Activated CD4-positive, alpha-beta T cell treated with anti-CD3 and anti-CD28 coated beads for 36 hours (primary cell): ENCODE results near the gene GALNT11. TPM values are rescaled to one million over a fixed set of nuclear protein-coding genes. Genes with fewer than 3 reads are reported as not detected.

Source experiments
- ATAC-seq: fragments of 200-7000 bp; cut with Tn5 transposase; one replicate; pipeline ENCODE4 v1.10.0; 2021; ENCODE audit warnings: mild to moderate bottlenecking, moderate library complexity
- CTCF ChIA-PET: fragments of 350-600 bp; sonication (Branson Sonifier 250); formaldehyde crosslinking; loops from one replicate; lab custom pipeline; 2021; ENCODE audit warnings: antibody characterized with exemption; lab: Charles Lee
- POLR2A ChIA-PET: fragments of 350-600 bp; sonication (Branson Sonifier 250); formaldehyde crosslinking; loops from one replicate; lab custom pipeline; 2021; ENCODE audit warnings: antibody characterized with exemption, inconsistent platforms; lab: Charles Lee
- DNase-seq: peaks from one replicate; pipeline ENCODE4 v3.0.0-alpha.2; 2020
- H3K27ac Mint-ChIP-seq: one replicate; pipeline ENCODE4 v1.8.0; 2021; ENCODE audit warnings: mixed read lengths
- H3K27me3 Mint-ChIP-seq: one replicate; pipeline ENCODE4 v1.8.0; 2021; ENCODE audit warnings: mixed read lengths
- H3K36me3 Mint-ChIP-seq: one replicate; pipeline ENCODE4 v1.8.0; 2021; ENCODE audit warnings: low read depth, mixed read lengths
- H3K4me1 Mint-ChIP-seq: one replicate; pipeline ENCODE4 v1.8.0; 2021; ENCODE audit warnings: mixed read lengths
- H3K4me3 Mint-ChIP-seq: one replicate; pipeline ENCODE4 v1.8.0; 2021; ENCODE audit warnings: mild to moderate bottlenecking, moderate library complexity, mixed read lengths
- H3K9me3 Mint-ChIP-seq: one replicate; pipeline ENCODE4 v1.8.0; 2021; ENCODE audit warnings: low read depth, mixed read lengths
- intact Hi-C, 2 experiments: fragments of 100-400 bp; cut with DNase I in 1 of 2; cut with micrococcal nuclease in 1 of 2; formaldehyde crosslinking; loops; one replicate each; pipeline versions ENCODE4 v1.14.2 to v1.15.1; 2022 to 2024; cut with DNase I, micrococcal nuclease
- total RNA-seq, 2 experiments: library from RNA; stranded (reverse); gene quantifications; one replicate each; pipeline ENCODE4 v1.2.3, GENCODE V29; 2021

Gene GALNT11
- total RNA-seq, 2 experiments from 2014 or later: 22.0 to 24.8 TPM

GRCh38 chr7:152120776-152121175, 95.3 kb downstream of the GALNT11 start:
- H3K9me3 Mint-ChIP-seq: peaks cover 11% of the 10 kb centered on the region
- H3K27ac Mint-ChIP-seq: no peak overlapping the region
- peaks cover 10% of the 10 kb centered on the region for H3K4me1 Mint-ChIP-seq
- POLR2A ChIA-PET: no interaction called here
- H3K36me3 Mint-ChIP-seq: peaks cover 65% of the 10 kb centered on the region
- CTCF ChIA-PET: no interaction called here
- no peak for DNase-seq
- intact Hi-C loops: no loop called here
- no peak overlapping the region for H3K4me3 Mint-ChIP-seq
- ATAC-seq: no peak
- H3K27me3 Mint-ChIP-seq: no peaks in the 10 kb centered on the region

- intact Hi-C loops: no loop called here
- peak overlapping the region; percentile 27 for H3K27ac Mint-ChIP-seq
- H3K36me3 Mint-ChIP-seq: peaks cover 66% of the 10 kb centered on the region
- H3K4me1 Mint-ChIP-seq: peaks cover 10% of the 10 kb centered on the region
- no peak for DNase-seq
- H3K27me3 Mint-ChIP-seq: no peaks in the 10 kb centered on the region
- POLR2A ChIA-PET: no interaction called here
- no peak for ATAC-seq
- H3K9me3 Mint-ChIP-seq: peaks cover 11% of the 10 kb centered on the region
- CTCF ChIA-PET: no interaction called here
- H3K4me3 Mint-ChIP-seq: no peak overlapping the region
Observed at GRCh38 chr7:152121432-152121831, 96.0 kb downstream of the GALNT11 start.

- H3K36me3 Mint-ChIP-seq: peaks cover 73% of the 10 kb centered on the region
- peaks cover 11% of the 10 kb centered on the region for H3K9me3 Mint-ChIP-seq
- no peak for ATAC-seq
- POLR2A ChIA-PET: no interaction called here
- no peak for DNase-seq
- H3K4me1 Mint-ChIP-seq: peaks cover 10% of the 10 kb centered on the region
- intact Hi-C loops: no loop called here
- H3K27ac Mint-ChIP-seq: no peak overlapping the region
- H3K4me3 Mint-ChIP-seq: no peak overlapping the region
- H3K27me3 Mint-ChIP-seq: no peaks in the 10 kb centered on the region
- CTCF ChIA-PET: no interaction called here
Observed at GRCh38 chr7:152122540-152122939, 97.1 kb downstream of the GALNT11 start.

GRCh38 chr7:152126741-152127140, 101.3 kb downstream of the GALNT11 start:
- DNase-seq (no peak), ATAC-seq (no peak)
- intact Hi-C loops: no loop called here
- Mint-ChIP-seq H3K9me3 (peaks cover 11% of the 10 kb centered on the region), H3K27ac (peak overlapping the region; percentile 4), H3K27me3 (no peaks in the 10 kb centered on the region), H3K4me1 (peaks cover 7% of the 10 kb centered on the region), H3K36me3 (peaks cover 58% of the 10 kb centered on the region), H3K4me3 (no peak overlapping the region)
- ChIA-PET CTCF (interaction anchor here (1.2 kb wide), 1 partner anchor 24 kb away, joined by 3 read pairs; no protein-coding TSS in a partner anchor), POLR2A (interaction anchor here (0.7 kb wide), 1 partner anchor 8 kb away, joined by 3 read pairs; no protein-coding TSS in a partner anchor)

GRCh38 chr7:152127229-152127628, 101.8 kb downstream of the GALNT11 start:
- intact Hi-C loops: no loop called here
- Mint-ChIP-seq H3K9me3 (peaks cover 11% of the 10 kb centered on the region), H3K4me1 (peaks cover 7% of the 10 kb centered on the region), H3K36me3 (peaks cover 56% of the 10 kb centered on the region), H3K27ac (peak overlapping the region; percentile 53), H3K27me3 (no peaks in the 10 kb centered on the region), H3K4me3 (no peak overlapping the region)
- ATAC-seq (no peak), DNase-seq (no peak)
- CTCF ChIA-PET: interaction anchor here (1.2 kb wide), 1 partner anchor 24 kb away, joined by 3 read pairs; no protein-coding TSS in a partner anchor
- POLR2A ChIA-PET: interaction anchor here (0.7 kb wide), 1 partner anchor 8 kb away, joined by 3 read pairs; no protein-coding TSS in a partner anchor

GRCh38 chr7:152128252-152128651, 102.8 kb downstream of the GALNT11 start:
- Mint-ChIP-seq H3K27me3 (no peaks in the 10 kb centered on the region), H3K27ac (no peak overlapping the region), H3K36me3 (peaks cover 45% of the 10 kb centered on the region), H3K4me3 (no peak overlapping the region), H3K4me1 (no peaks in the 10 kb centered on the region), H3K9me3 (peaks cover 11% of the 10 kb centered on the region)
- POLR2A ChIA-PET: no interaction called here
- CTCF ChIA-PET: interaction anchor here (0.9 kb wide), 1 partner anchor 183 kb away, joined by 3 read pairs; no protein-coding TSS in a partner anchor
- DNase-seq (no peak), ATAC-seq (no peak)
- intact Hi-C loops: no loop called here

GRCh38 chr7:152128741-152129461, 103.4 kb downstream of the GALNT11 start:
- Mint-ChIP-seq H3K36me3 (peaks cover 40% of the 10 kb centered on the region), H3K9me3 (peaks cover 9% of the 10 kb centered on the region)
- no peak for ATAC-seq

GRCh38 chr7:152129682-152130081, 104.2 kb downstream of the GALNT11 start:
- ChIA-PET CTCF (no interaction called here), POLR2A (no interaction called here)
- Mint-ChIP-seq H3K27ac (no peak overlapping the region), H3K27me3 (no peaks in the 10 kb centered on the region), H3K9me3 (peaks cover 4% of the 10 kb centered on the region), H3K4me1 (no peaks in the 10 kb centered on the region), H3K36me3 (peaks cover 35% of the 10 kb centered on the region), H3K4me3 (no peak overlapping the region)
- DNase-seq (no peak), ATAC-seq (no peak)
- intact Hi-C loops: no loop called here

More at GRCh38 chr7:152128741-152129461, 103.4 kb downstream of the GALNT11 start:
- no peak for DNase-seq
- intact Hi-C loops: no loop called here
- Mint-ChIP-seq H3K27me3 (no peaks in the 10 kb centered on the region), H3K4me1 (no peaks in the 10 kb centered on the region), H3K27ac (no peak overlapping the region), H3K4me3 (no peak overlapping the region)
- ChIA-PET POLR2A (no interaction called here), CTCF (interaction anchor here (0.9 kb wide), 1 partner anchor 183 kb away, joined by 3 read pairs; no protein-coding TSS in a partner anchor)

- Mint-ChIP-seq H3K27ac (peak overlapping the region; percentile 9), H3K36me3 (peaks cover 25% of the 10 kb centered on the region), H3K4me3 (peak overlapping the region; percentile 16), H3K4me1 (no peaks in the 10 kb centered on the region), H3K9me3 (no peaks in the 10 kb centered on the region), H3K27me3 (no peaks in the 10 kb centered on the region)
- POLR2A ChIA-PET: interaction anchor here (0.6 kb wide), 1 partner anchor 14 kb away, joined by 3 read pairs; no protein-coding TSS in a partner anchor
- ATAC-seq: no peak
- intact Hi-C loops: no loop called here
- no peak for DNase-seq
- CTCF ChIA-PET: interaction anchor here (0.6 kb wide), 1 partner anchor 683 kb away, joined by 3 read pairs; no protein-coding TSS in a partner anchor
Observed at GRCh38 chr7:152130658-152131590, 105.5 kb downstream of the GALNT11 start.

- H3K36me3 Mint-ChIP-seq: peaks cover 27% of the 10 kb centered on the region
- no peak for ATAC-seq
- H3K4me3 Mint-ChIP-seq: no peak overlapping the region
- no peak overlapping the region for H3K27ac Mint-ChIP-seq
- H3K9me3 Mint-ChIP-seq: no peaks in the 10 kb centered on the region
- DNase-seq: no peak
- intact Hi-C loops: no loop called here
- CTCF ChIA-PET: no interaction called here
- H3K4me1 Mint-ChIP-seq: no peaks in the 10 kb centered on the region
- H3K27me3 Mint-ChIP-seq: no peaks in the 10 kb centered on the region
- POLR2A ChIA-PET: no interaction called here
Observed at GRCh38 chr7:152131981-152132494, 106.6 kb downstream of the GALNT11 start.

- H3K4me3 Mint-ChIP-seq: no peak overlapping the region
- CTCF ChIA-PET: no interaction called here
- H3K9me3 Mint-ChIP-seq: no peaks in the 10 kb centered on the region
- no peaks in the 10 kb centered on the region for H3K4me1 Mint-ChIP-seq
- H3K36me3 Mint-ChIP-seq: peaks cover 23% of the 10 kb centered on the region
- no peak overlapping the region for H3K27ac Mint-ChIP-seq
- intact Hi-C loops: no loop called here
- ATAC-seq (no peak), DNase-seq (no peak)
- POLR2A ChIA-PET: no interaction called here
- no peaks in the 10 kb centered on the region for H3K27me3 Mint-ChIP-seq
Observed at GRCh38 chr7:152132812-152133211, 107.3 kb downstream of the GALNT11 start.
